Activated B cell treated with CpG ODN at 0.5 μM for 24 hours (primary cell): ENCODE measurements around the gene MBOAT7. TPM values are rescaled to one million over a fixed set of nuclear protein-coding genes. Genes with fewer than 3 reads are reported as not detected.
"Not testable (repeated sequence)": the region's sequence is repeated elsewhere in the genome, so short reads cannot be mapped to it uniquely, and the experiment has no call there.

Experiments
- ATAC-seq: fragments of 200-7000 bp; cut with Tn5 transposase; one replicate; pipeline ENCODE4 v1.10.0; 2021; ENCODE audit warnings: low read depth, mild to moderate bottlenecking, moderate library complexity
- CTCF ChIA-PET: fragments of 350-600 bp; sonication (Branson Sonifier 250); formaldehyde crosslinking; loops from one replicate; lab custom pipeline; 2021; ENCODE audit warnings: antibody characterized with exemption; lab: Charles Lee
- POLR2A ChIA-PET: fragments of 350-600 bp; sonication (Branson Sonifier 250); formaldehyde crosslinking; loops from one replicate; lab custom pipeline; 2021; ENCODE audit warnings: antibody characterized with exemption; lab: Charles Lee
- DNase-seq: peaks from one replicate; pipeline ENCODE4 v3.0.0; 2022
- H3K27ac Mint-ChIP-seq: one replicate; pipeline ENCODE4 v1.8.0; 2020; ENCODE audit warnings: mixed read lengths
- H3K27me3 Mint-ChIP-seq: one replicate; pipeline ENCODE4 v1.8.0; 2021; ENCODE audit warnings: mixed read lengths
- H3K36me3 Mint-ChIP-seq: one replicate; pipeline ENCODE4 v1.8.0; 2021; ENCODE audit warnings: low read depth, mixed read lengths
- H3K4me1 Mint-ChIP-seq: one replicate; pipeline ENCODE4 v1.8.0; 2021; ENCODE audit warnings: mixed read lengths
- H3K4me3 Mint-ChIP-seq: one replicate; pipeline ENCODE4 v1.8.0; 2020; ENCODE audit warnings: mild to moderate bottlenecking, mixed read lengths
- H3K9me3 Mint-ChIP-seq: one replicate; pipeline ENCODE4 v1.8.0; 2020; ENCODE audit warnings: mixed read lengths
- intact Hi-C: fragments of 100-400 bp; cut with micrococcal nuclease; formaldehyde crosslinking; loops from one replicate; pipeline ENCODE4 v1.15.1; 2024
- total RNA-seq: library from RNA; stranded (reverse); gene quantifications from 2 replicates; pipeline ENCODE4 v1.2.3, GENCODE V29; 2022
- TF ChIP-seq, protein P1 (sequence below): fragments of 200-600 bp; IDR thresholded peaks from one replicate; pipeline ENCODE4 v1.8.0; 2022; ENCODE audit warnings: antibody characterized with exemption, mild to moderate bottlenecking

Gene MBOAT7
- total RNA-seq, 1 donor from 2014 or later = 21.4 TPM

DNA sequence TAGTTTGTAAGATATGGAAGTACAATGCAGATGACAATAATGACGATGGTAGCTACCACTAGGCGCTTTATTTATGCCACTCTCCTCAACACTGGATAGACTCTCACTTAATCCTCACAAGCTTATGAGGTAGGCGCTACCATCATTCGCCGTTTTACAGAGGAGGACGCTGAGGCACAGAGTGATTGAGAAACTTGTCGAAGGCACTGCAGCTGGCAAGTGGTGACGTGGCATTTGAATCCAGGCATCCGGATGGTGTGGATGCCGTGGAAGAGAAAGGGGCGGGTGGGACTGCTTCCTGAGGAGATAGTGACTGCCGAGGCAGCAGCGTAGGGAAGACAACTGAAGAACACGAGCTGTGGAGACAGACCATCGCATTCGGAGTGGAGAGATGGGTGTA lies 10.0 kb upstream of the MBOAT7 start:
- ATAC-seq (no peak), DNase-seq (no peak)
- H3K27me3 Mint-ChIP-seq = no peaks in the 10 kb centered on the region
- peak overlapping the region; percentile 50 for H3K27ac Mint-ChIP-seq
- H3K36me3 Mint-ChIP-seq = peaks cover 47% of the 10 kb centered on the region
- CTCF ChIA-PET = interaction anchor here (0.7 kb wide), 1 partner anchor 10 kb away, joined by 3 read pairs; the partner anchor contains the start of gene MBOAT7
- TF ChIP-seq, protein P1, sequence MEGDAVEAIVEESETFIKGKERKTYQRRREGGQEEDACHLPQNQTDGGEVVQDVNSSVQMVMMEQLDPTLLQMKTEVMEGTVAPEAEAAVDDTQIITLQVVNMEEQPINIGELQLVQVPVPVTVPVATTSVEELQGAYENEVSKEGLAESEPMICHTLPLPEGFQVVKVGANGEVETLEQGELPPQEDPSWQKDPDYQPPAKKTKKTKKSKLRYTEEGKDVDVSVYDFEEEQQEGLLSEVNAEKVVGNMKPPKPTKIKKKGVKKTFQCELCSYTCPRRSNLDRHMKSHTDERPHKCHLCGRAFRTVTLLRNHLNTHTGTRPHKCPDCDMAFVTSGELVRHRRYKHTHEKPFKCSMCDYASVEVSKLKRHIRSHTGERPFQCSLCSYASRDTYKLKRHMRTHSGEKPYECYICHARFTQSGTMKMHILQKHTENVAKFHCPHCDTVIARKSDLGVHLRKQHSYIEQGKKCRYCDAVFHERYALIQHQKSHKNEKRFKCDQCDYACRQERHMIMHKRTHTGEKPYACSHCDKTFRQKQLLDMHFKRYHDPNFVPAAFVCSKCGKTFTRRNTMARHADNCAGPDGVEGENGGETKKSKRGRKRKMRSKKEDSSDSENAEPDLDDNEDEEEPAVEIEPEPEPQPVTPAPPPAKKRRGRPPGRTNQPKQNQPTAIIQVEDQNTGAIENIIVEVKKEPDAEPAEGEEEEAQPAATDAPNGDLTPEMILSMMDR = no peak
- H3K4me3 Mint-ChIP-seq = peak overlapping the region; percentile 44
- H3K4me1 Mint-ChIP-seq = peaks cover 47% of the 10 kb centered on the region
- intact Hi-C loops = no loop called here
- no peaks in the 10 kb centered on the region for H3K9me3 Mint-ChIP-seq
- POLR2A ChIA-PET = interaction anchor here (0.7 to 6.5 kb wide), 7 partner anchors 9 to 249 kb away, joined by 3 to 244 read pairs (median 14); partner anchors contain the start of genes CNOT3, LENG8, MBOAT7 and PRPF31

DNA sequence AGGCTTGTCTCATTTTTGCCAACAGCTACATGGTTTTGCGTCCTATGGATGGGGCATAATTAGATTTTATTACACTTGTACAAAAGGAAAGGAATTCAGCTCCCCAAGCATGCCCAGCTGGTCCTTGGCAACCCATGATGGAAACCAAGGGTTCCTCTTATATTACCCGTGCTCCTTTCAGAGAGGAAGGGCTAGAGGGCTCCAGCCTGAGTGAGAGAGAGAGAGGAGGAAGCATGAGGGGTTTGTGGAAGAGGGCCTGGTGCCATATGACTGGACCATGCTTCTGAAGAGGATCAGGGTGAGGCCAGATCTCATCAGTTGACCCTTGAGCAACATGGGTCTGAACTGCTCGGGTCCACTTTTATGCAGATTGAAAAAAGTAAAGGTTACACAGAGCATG lies 7.7 kb upstream of the MBOAT7 start:
- DNase-seq (no peak), ATAC-seq (no peak)
- Mint-ChIP-seq H3K27me3 (no peaks in the 10 kb centered on the region), H3K36me3 (peaks cover 42% of the 10 kb centered on the region), H3K27ac (no peak overlapping the region), H3K4me1 (peaks cover 30% of the 10 kb centered on the region), H3K4me3 (no peak overlapping the region), H3K9me3 (no peaks in the 10 kb centered on the region)
- TF ChIP-seq, protein P1 = no peak
- POLR2A ChIA-PET = interaction anchor here (1.5 to 6.5 kb wide), 2 partner anchors 8 to 82 kb away, joined by 3 to 244 read pairs; partner anchors contain the start of genes MBOAT7, PRPF31, TFPT and TSEN34
- intact Hi-C loops = no loop called here
- CTCF ChIA-PET = no interaction called here

DNA sequence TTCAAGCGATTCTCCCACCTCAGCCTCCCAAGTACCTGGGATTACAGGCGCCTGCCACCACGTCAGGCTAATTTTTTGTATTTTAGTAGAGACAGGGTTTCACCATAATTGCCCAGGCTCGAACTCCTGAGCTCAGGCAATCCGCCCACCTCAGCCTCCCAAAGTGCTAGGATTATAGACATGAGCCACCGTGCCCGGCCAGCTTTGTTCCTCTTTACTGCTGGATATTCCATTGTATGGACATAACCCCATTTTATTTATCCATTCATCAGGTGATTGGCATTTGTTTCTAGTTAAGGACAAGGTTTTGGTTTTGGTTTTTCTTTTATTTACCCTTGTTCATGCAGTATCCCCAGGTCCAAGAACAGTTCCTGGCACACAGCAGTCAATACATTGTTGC lies 7.2 kb upstream of the MBOAT7 start:
- intact Hi-C loops = no loop called here
- ATAC-seq = no peak
- Mint-ChIP-seq H3K36me3 (peaks cover 38% of the 10 kb centered on the region), H3K27ac (no peak overlapping the region), H3K27me3 (no peaks in the 10 kb centered on the region), H3K9me3 (no peaks in the 10 kb centered on the region), H3K4me1 (peaks cover 30% of the 10 kb centered on the region), H3K4me3 (no peak overlapping the region)
- CTCF ChIA-PET = no interaction called here
- POLR2A ChIA-PET = interaction anchor here (1.5 kb wide), 1 partner anchor 81 kb away, joined by 3 read pairs; the partner anchor contains the start of genes PRPF31 and TFPT
- TF ChIP-seq, protein P1 = no peak
- DNase-seq = no peak

DNA sequence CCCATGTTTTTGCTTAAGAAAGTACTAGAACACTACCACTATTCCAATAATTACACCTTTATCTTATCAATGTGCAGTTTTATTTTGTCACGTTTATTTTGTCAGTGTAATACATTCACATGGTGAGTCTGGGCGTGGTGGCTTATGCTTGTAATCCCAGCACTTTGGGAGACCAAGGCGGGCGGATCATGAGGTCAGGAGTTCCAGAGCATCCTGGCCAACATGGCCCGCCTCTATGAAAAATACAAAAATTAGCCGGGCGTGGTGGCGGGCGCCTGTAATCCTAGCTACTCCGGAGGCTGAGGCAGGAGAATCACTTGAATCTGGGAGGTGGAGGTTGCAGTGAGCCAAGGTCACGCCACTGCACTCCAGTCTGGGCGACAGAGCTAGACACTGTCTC lies 5.1 kb upstream of the MBOAT7 start:
- DNase-seq, H3K27ac Mint-ChIP-seq, H3K4me3 Mint-ChIP-seq, H3K27me3 Mint-ChIP-seq, CTCF ChIA-PET, intact Hi-C loops, H3K9me3 Mint-ChIP-seq, ATAC-seq: not testable (repeated sequence)
- peaks cover 35% of the 10 kb centered on the region for H3K36me3 Mint-ChIP-seq
- peaks cover 19% of the 10 kb centered on the region for H3K4me1 Mint-ChIP-seq
- POLR2A ChIA-PET = interaction anchor here (1.6 kb wide), 1 partner anchor 13 kb away, joined by 5 read pairs; no protein-coding TSS in a partner anchor

DNA sequence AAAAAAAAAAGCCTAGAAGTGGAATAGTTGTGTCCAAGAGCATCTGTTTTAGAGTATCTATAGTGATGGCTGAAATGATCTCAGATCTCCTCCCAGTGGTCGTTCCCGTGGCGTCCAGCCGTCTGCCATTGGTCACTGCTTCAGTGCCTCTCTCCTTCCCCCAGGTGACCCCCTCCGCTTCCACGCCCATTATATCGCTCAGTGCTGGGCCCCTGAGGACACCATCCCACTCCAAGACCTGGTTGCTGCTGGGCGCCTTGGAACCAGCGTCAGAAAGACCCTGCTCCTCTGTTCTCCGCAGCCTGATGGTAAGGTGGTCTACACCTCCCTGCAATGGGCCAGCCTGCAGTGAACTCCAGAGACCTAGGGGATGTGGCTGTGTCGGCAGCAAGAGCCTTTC lies 3.6 kb upstream of the MBOAT7 start:
- Mint-ChIP-seq H3K4me3 (peak overlapping the region; percentile 65), H3K4me1 (peaks cover 27% of the 10 kb centered on the region), H3K9me3 (no peaks in the 10 kb centered on the region), H3K27me3 (no peaks in the 10 kb centered on the region), H3K36me3 (peaks cover 35% of the 10 kb centered on the region), H3K27ac (no peak overlapping the region)
- ATAC-seq (no peak), DNase-seq (no peak)
- CTCF ChIA-PET = no interaction called here
- intact Hi-C loops = no loop called here
- POLR2A ChIA-PET = interaction anchor here (0.7 to 7.7 kb wide), 2 partner anchors 7 to 256 kb away, joined by 3 to 244 read pairs; partner anchors contain the start of genes LENG8 and RPS9
- TF ChIP-seq, protein P1 = no peak
